OCI-LY7 (cell line): ENCODE measurements around the gene CCNG2. TPM values are rescaled to one million over a fixed set of nuclear protein-coding genes. Genes with fewer than 3 reads are reported as not detected.

Source experiments
- BruUV-seq: library from RNA; stranded (reverse); fragments of 400-500 nt; replicated peaks from 2 replicates; lab custom pipeline; 2021; lab: Mats Ljungman, UMichigan
- CTCF ChIA-PET: fragments of 300-600 bp; sonication (Branson Sonifier 250); formaldehyde crosslinking; loops from one replicate; lab custom pipeline; 2022; ENCODE audit warnings: antibody characterized with exemption; ENCODE audit not compliant: unreplicated experiment; lab: Charles Lee
- POLR2A ChIA-PET: fragments of 300-600 bp; sonication (Branson Sonifier 250); formaldehyde crosslinking; loops from one replicate; lab custom pipeline; 2022; ENCODE audit warnings: antibody characterized with exemption; lab: Charles Lee
- DNase-seq: peaks from one replicate; pipeline ENCODE4 v3.0.0-alpha.2; 2015; ENCODE audit warnings: low spot score
- H2AFZ ChIP-seq: fragments of 200-600 bp; sonication (generic), shearing (Covaris generic); 2 replicates; pipeline ENCODE4 v1.6.1; 2014; ENCODE audit warnings: mild to moderate bottlenecking, antibody characterized with exemption, low read length, moderate library complexity
- H3K27ac ChIP-seq: fragments of 200-600 bp; sonication (generic); 2 replicates; pipeline ENCODE4 v1.5.1; 2014; ENCODE audit warnings: mixed run types, low read depth, mild to moderate bottlenecking, moderate library complexity, low read length, inconsistent platforms; ENCODE audit not compliant: poor library complexity, severe bottlenecking
- H3K36me3 ChIP-seq: fragments of 200-600 bp; sonication (generic); 2 replicates; pipeline ENCODE4 v1.6.1; 2014; ENCODE audit warnings: mild to moderate bottlenecking, antibody characterized with exemption, low read length, moderate library complexity, mixed read lengths; ENCODE audit not compliant: insufficient read depth
- H3K4me1 ChIP-seq: fragments of 200-600 bp; sonication (generic); 2 replicates; pipeline ENCODE4 v1.5.1; 2014; ENCODE audit warnings: mild to moderate bottlenecking, low read length; ENCODE audit not compliant: insufficient read depth, poor library complexity, severe bottlenecking
- H3K4me2 ChIP-seq: fragments of 200-600 bp; sonication (generic); 2 replicates; pipeline ENCODE4 v1.6.1; 2014; ENCODE audit warnings: mild to moderate bottlenecking, low read length
- H3K4me3 ChIP-seq: fragments of 200-600 bp; sonication (generic); 2 replicates; pipeline ENCODE4 v1.5.1; 2014; ENCODE audit warnings: mild to moderate bottlenecking, low read depth, low read length; ENCODE audit not compliant: poor library complexity, severe bottlenecking
- H3K79me2 ChIP-seq: fragments of 200-600 bp; sonication (generic); 2 replicates; pipeline ENCODE4 v1.6.1; 2016; ENCODE audit warnings: low read depth, mild to moderate bottlenecking, low read length, moderate library complexity, mixed read lengths; ENCODE audit not compliant: insufficient read depth
- H3K9me2 ChIP-seq: fragments of 200-600 bp; sonication (generic); 2 replicates; pipeline ENCODE4 v1.6.1; 2016; ENCODE audit warnings: mild to moderate bottlenecking, low read length, mixed read lengths; ENCODE audit not compliant: insufficient read depth
- H3K9me3 ChIP-seq: fragments of 200-600 bp; sonication (generic); 2 replicates; pipeline ENCODE4 v1.6.1; 2014; ENCODE audit warnings: mild to moderate bottlenecking, mixed run types, low read length, mixed read lengths
- H4K20me1 ChIP-seq: fragments of 200-600 bp; sonication (generic); 2 replicates; pipeline ENCODE4 v1.6.1; 2014; ENCODE audit warnings: mild to moderate bottlenecking, antibody characterized with exemption, low read length, moderate library complexity, mixed read lengths; ENCODE audit not compliant: insufficient read depth
- EZH2phosphoT487 ChIP-seq: fragments of 200-600 bp; sonication (generic); IDR thresholded peaks from 2 replicates; pipeline ENCODE4 v1.6.1; 2018; ENCODE audit warnings: low read depth, borderline replicate concordance, mild to moderate bottlenecking, mixed run types, antibody characterized with exemption, low read length, moderate library complexity, mixed read lengths
- intact Hi-C: fragments of 100-400 bp; cut with micrococcal nuclease; formaldehyde crosslinking; loops from one replicate; pipeline ENCODE4 v1.10.0; 2022; ENCODE audit not compliant: unreplicated experiment
- total RNA-seq, 2 experiments: library from RNA; depleted of rRNA in 1 of 2; stranded (reverse); fragments of >200 nt in 1 of 2; shearing (Covaris generic) in 1 of 2; gene quantifications; 2 replicates each; pipeline ENCODE4 v1.2.3, GENCODE V29; 2014 to 2022
- TF ChIP-seq, protein P1 (sequence below): fragments of 200-600 bp; sonication (generic); conservative IDR thresholded peaks from 2 replicates; pipeline ENCODE4 v1.5.1; 2014; ENCODE audit warnings: mild to moderate bottlenecking, antibody characterized with exemption, low read length, moderate library complexity, mixed read lengths

The CCNG2 gene
- total RNA-seq, 2 experiments from 2014 or later, result 16.6 to 87.4 TPM

GRCh38 chr4:77209012-77209411 is 52.0 kb downstream of the CCNG2 start:
- POLR2A ChIA-PET, result interaction anchor here (0.8 to 1.1 kb wide), 2 partner anchors 119 to 159 kb away, joined by 3 read pairs; no protein-coding TSS in a partner anchor
- Histone ChIP-seq H3K9me3 (no peaks in the 10 kb centered on the region), H3K4me2 (no peak overlapping the region), H3K4me1 (no peaks in the 10 kb centered on the region), H4K20me1 (no peaks in the 10 kb centered on the region), H3K27ac (no peak overlapping the region), H3K4me3 (no peak overlapping the region), H3K79me2 (no peaks in the 10 kb centered on the region), H2AFZ (no peak overlapping the region), H3K9me2 (no peaks in the 10 kb centered on the region), H3K36me3 (no peaks in the 10 kb centered on the region)
- TF ChIP-seq, protein P1, sequence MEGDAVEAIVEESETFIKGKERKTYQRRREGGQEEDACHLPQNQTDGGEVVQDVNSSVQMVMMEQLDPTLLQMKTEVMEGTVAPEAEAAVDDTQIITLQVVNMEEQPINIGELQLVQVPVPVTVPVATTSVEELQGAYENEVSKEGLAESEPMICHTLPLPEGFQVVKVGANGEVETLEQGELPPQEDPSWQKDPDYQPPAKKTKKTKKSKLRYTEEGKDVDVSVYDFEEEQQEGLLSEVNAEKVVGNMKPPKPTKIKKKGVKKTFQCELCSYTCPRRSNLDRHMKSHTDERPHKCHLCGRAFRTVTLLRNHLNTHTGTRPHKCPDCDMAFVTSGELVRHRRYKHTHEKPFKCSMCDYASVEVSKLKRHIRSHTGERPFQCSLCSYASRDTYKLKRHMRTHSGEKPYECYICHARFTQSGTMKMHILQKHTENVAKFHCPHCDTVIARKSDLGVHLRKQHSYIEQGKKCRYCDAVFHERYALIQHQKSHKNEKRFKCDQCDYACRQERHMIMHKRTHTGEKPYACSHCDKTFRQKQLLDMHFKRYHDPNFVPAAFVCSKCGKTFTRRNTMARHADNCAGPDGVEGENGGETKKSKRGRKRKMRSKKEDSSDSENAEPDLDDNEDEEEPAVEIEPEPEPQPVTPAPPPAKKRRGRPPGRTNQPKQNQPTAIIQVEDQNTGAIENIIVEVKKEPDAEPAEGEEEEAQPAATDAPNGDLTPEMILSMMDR, result no peak
- no peak for TF ChIP-seq EZH2phosphoT487
- intact Hi-C loops, result no loop called here
- DNase-seq, result no peak
- CTCF ChIA-PET, result no interaction called here
- no TSS peak for BruUV-seq

DNA sequence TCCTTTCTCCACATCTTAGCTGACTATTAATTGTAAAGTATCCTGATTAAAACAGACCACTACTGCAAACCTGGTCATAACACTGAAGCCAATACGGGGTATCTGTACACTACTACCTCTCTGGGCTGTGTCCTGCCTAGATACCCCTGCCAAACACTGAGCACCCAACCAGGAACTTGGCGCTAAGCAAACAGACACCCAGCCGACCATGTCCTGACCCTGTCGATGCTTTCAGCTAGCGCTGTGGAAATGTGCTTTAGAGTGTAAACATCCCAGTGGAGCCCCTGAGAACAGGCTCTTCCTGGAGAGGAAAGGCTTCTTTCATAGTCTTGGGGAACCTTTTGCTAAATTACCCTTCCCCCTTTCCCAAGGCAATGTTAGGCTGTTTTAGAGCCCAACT is 52.9 kb downstream of the CCNG2 start:
- no TSS peak for BruUV-seq
- ChIA-PET POLR2A (interaction anchor here (0.5 kb wide), 1 partner anchor 16 kb away, joined by 4 read pairs; no protein-coding TSS in a partner anchor), CTCF (no interaction called here)
- Histone ChIP-seq H3K36me3 (no peaks in the 10 kb centered on the region), H3K79me2 (no peaks in the 10 kb centered on the region), H3K9me3 (no peaks in the 10 kb centered on the region), H2AFZ (no peak overlapping the region), H3K4me3 (no peak overlapping the region), H3K9me2 (no peaks in the 10 kb centered on the region), H3K4me1 (no peaks in the 10 kb centered on the region), H3K4me2 (no peak overlapping the region), H3K27ac (no peak overlapping the region), H4K20me1 (no peaks in the 10 kb centered on the region)
- no peak for DNase-seq
- intact Hi-C loops, result no loop called here
- TF ChIP-seq EZH2phosphoT487, result no peak
- TF ChIP-seq, protein P1, result no peak

DNA sequence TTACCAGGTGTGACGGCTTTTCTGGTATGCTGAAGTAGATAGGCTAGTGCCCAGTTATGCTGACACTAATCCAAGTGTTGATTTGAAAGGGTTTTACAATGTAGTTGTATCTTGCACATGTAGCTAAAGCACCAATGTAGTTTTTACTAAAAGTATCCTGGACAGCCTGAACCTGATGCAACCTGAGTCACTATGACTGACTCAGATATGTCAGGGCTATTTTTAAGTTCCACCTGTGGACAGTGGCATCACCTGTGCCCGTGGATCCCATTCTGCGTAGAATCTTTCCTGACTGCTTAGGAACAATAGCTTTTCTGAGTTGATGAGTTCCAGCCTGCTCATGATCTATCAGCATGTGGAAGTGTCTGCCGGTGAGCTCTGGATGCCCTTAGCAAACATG is 58.1 kb downstream of the CCNG2 start:
- Histone ChIP-seq H4K20me1 (no peaks in the 10 kb centered on the region), H3K9me2 (no peaks in the 10 kb centered on the region), H3K4me1 (no peaks in the 10 kb centered on the region), H3K36me3 (no peaks in the 10 kb centered on the region), H3K79me2 (no peaks in the 10 kb centered on the region), H2AFZ (no peak overlapping the region), H3K4me2 (no peak overlapping the region), H3K4me3 (no peak overlapping the region), H3K27ac (no peak overlapping the region), H3K9me3 (no peaks in the 10 kb centered on the region)
- TF ChIP-seq EZH2phosphoT487, result no peak
- TF ChIP-seq, protein P1, result no peak
- ChIA-PET POLR2A (interaction anchor here (0.7 to 1.8 kb wide), 5 partner anchors 9 to 36 kb away, joined by 3 to 6 read pairs (median 4); no protein-coding TSS in a partner anchor), CTCF (no interaction called here)
- no peak for DNase-seq
- no TSS peak for BruUV-seq
- intact Hi-C loops, result no loop called here
